K562 (cell line): ENCODE data around the gene CSPG5.

Source experiments
- ATF4 ChIP-seq: fragments of 450-650 bp; formaldehyde crosslinking; IDR thresholded peaks from 2 replicates; pipeline ENCODE4 v1.4.0; 2022; ENCODE audit warnings: mild to moderate bottlenecking, moderate library complexity
- CTCF ChIP-seq, 3 experiments: IDR thresholded peaks in 2 of 3; conservative IDR thresholded peaks in 1 of 3; 2 replicates each; pipeline ENCODE4 v1.5.1; 2011 to 2012; ENCODE audit warnings: low read length in 3 of 3, mild to moderate bottlenecking in 3 of 3, control low read depth in 2 of 3, improper control_type of control experiment in 1 of 3, inconsistent platforms in 1 of 3, low read depth in 1 of 3, mixed read lengths in 1 of 3, moderate library complexity in 1 of 3; ENCODE audit not compliant: insufficient read depth in 2 of 3
- EP300 ChIP-seq: IDR thresholded peaks from 2 replicates; pipeline ENCODE4 v1.6.1; 2012; ENCODE audit warnings: low read length, improper control_type of control experiment
- EZH2 ChIP-seq: IDR thresholded peaks from 2 replicates; pipeline ENCODE4 v1.6.1; 2012; ENCODE audit warnings: low read depth, mild to moderate bottlenecking, inconsistent platforms, low read length, borderline replicate concordance
- FOXM1 ChIP-seq, 2 experiments: fragments of 450-650 bp in 1 of 2; sonication (generic) in 1 of 2; formaldehyde crosslinking in 1 of 2; IDR thresholded peaks; 2 replicates each; pipeline versions ENCODE4 v1.6.1 to v1.9.0; 2017 to 2022; ENCODE audit warnings: low read depth in 2 of 2, mild to moderate bottlenecking in 2 of 2, missing genetic modification reagents in 1 of 2, moderate library complexity in 1 of 2
- NR1H2 ChIP-seq: sonication (generic); formaldehyde crosslinking; IDR thresholded peaks from 2 replicates; pipeline ENCODE4 v1.4.0; 2020; ENCODE audit warnings: mild to moderate bottlenecking, missing genetic modification reagents
- OTX1 ChIP-seq: fragments of 450-650 bp; formaldehyde crosslinking; IDR thresholded peaks from 2 replicates; pipeline ENCODE4 v1.4.0; 2022; ENCODE audit warnings: mild to moderate bottlenecking
- SRSF1 ChIP-seq: fragments of 200-400 bp; formaldehyde crosslinking; IDR thresholded peaks from 2 replicates; pipeline ENCODE4 v1.6.1; 2017; ENCODE audit warnings: mild to moderate bottlenecking, low read depth, low read length, moderate library complexity
- ZNF174 ChIP-seq: fragments of 250-450 bp; sonication (Bioruptor Pico); IDR thresholded peaks from 2 replicates; pipeline ENCODE4 v1.4.0; 2020; ENCODE audit warnings: mild to moderate bottlenecking

- TF ChIP-seq EZH2, result no peak
- TF ChIP-seq ZNF174 (CRISPR knock-in tag), result no peak
- no peak for TF ChIP-seq OTX1 (CRISPR knock-in tag)
- TF ChIP-seq FOXM1 (IDR thresholded peaks at IDR 0.05; ENCODE audit: low read depth), result no peak
- no peak for TF ChIP-seq FOXM1 (CRISPR knock-in tag; IDR thresholded peaks at IDR 0.05; ENCODE audit: low read depth)
- no peak for TF ChIP-seq CTCF (IDR thresholded peaks at IDR 0.05 in 2 of 3, conservative IDR thresholded peaks at IDR 0.05 in 1 of 3; ENCODE audit: insufficient read depth in 2 of 3, low read depth in 1 of 3, low read length in 3 of 3)
- TF ChIP-seq SRSF1, result no peak
- TF ChIP-seq EP300, result no peak
- TF ChIP-seq ATF4 (CRISPR knock-in tag), result no peak
- no peak for TF ChIP-seq NR1H2 (CRISPR knock-in tag)
Observed at GRCh38 chr3:47556351-47556750, 22.3 kb downstream of the CSPG5 start.
